Fibroblast of skin of left quadriceps (primary cell): Measurements from ENCODE around the gene STAT3.
"Not testable (repeated sequence)": the region's sequence is repeated elsewhere in the genome, so short reads cannot be mapped to it uniquely, and the experiment has no call there.

Source experiments
- DNase-seq, 2 experiments: peaks; one replicate each; pipeline ENCODE4 v3.0.0-alpha.2; 2013; ENCODE audit warnings: low read depth in 2 of 2

The STAT3 gene

DNA sequence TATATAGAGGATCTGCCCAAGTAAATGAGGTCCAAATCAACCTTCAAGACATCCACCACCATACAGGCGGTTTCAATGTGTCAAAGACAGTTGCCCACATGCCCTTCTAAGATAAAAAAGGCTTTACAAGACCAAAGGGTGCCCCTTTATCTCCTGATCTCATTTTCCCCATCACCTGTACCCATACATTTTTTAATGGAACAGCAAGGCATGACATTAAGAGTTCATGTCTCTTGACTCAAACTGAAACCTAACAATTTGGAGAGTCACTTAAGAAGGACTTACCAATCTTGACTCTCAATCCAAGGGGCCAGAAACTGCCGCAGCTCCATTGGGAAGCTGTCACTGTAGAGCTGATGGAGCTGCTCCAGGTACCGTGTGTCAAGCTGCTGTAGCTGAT, 40.1 kb downstream of the STAT3 start:
- no peak for DNase-seq

DNA sequence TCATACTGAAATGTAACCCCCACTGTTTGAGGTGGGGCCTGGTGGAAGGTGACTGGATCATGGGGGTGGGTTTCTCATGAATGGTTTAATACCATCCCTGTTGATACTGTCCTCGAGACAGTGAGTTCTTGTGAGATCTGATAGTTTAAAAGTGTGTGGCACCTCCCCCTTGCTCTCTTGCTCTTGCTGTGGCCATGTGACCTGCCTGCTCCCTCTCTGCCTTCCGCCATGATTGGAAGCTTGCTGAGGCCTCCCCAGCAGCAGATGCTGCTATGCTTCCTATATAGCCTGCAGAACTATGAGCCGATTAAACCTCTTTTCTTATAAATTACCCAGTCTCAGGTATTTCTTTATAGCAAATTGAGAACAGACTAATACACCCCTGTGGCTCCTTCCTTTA, 40.6 kb downstream of the STAT3 start:
- DNase-seq: no peak

DNA sequence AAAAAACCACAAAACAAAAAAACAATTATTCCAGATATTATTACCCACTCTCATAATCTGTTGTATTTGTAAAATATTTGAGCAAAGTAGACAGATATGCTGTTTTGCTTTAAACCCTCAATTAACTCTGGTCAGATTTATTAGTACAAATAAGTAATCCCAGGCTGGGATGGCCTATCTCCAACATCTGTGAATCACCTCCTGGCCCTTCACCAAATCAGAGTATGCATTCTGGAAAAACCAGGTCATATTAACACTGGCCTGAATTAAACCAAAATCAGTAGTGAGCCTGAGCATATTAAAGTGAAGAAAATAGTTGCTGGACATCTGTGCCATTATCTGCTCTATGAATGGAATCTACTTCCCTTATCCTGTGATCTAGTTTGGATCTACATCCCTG, 41.0 kb downstream of the STAT3 start:
- peak; percentile 79 to 83 for DNase-seq

DNA sequence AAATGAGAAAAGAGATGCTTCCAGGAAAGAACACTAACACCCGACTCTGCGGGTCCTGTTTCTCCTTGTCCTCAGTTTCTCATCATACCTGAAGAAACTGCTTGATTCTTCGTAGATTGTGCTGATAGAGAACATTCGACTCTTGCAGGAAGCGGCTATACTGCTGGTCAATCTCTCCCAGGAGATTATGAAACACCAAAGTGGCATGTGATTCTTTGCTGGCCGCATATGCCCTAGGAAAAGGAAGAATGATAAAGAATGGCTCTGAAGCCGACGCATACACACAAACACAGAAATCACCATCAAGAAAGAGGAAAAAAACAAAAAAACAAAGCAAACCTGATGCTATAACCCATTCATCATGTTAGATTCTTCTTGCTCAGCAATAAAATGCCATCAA, 41.8 kb downstream of the STAT3 start:
- DNase-seq: no peak

DNA sequence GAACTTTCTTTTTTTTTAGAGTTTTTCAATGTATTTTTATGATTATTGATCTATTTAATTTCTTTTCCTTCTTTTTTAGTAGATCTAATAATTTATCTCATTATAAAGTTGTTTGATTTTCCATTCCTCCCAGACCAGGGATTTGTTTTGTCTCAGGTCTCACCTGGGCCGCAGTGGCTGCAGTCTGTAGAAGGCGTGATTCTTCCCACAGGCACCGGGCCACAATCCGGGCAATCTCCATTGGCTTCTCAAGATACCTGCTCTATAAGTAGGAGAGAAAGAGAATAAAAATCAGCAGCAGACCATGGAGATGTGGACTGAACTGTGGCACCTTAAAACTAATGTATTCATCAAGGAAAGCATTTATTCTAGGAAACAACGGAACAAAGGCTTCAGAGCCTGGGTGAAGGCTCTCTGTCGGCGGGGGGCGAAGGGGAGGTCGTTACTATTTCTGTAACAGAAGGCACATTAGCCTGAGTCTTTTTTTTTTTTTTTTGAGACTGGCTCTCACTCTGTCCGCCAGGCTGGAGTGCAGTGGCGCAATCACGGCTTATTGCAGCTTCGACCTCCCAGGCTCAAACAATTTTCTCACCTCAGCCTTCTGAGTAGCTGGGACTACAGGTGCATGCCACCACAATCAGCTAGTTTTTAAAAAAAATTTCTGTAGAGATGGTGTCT, 42.7 kb downstream of the STAT3 start:
- no peak for DNase-seq

DNA sequence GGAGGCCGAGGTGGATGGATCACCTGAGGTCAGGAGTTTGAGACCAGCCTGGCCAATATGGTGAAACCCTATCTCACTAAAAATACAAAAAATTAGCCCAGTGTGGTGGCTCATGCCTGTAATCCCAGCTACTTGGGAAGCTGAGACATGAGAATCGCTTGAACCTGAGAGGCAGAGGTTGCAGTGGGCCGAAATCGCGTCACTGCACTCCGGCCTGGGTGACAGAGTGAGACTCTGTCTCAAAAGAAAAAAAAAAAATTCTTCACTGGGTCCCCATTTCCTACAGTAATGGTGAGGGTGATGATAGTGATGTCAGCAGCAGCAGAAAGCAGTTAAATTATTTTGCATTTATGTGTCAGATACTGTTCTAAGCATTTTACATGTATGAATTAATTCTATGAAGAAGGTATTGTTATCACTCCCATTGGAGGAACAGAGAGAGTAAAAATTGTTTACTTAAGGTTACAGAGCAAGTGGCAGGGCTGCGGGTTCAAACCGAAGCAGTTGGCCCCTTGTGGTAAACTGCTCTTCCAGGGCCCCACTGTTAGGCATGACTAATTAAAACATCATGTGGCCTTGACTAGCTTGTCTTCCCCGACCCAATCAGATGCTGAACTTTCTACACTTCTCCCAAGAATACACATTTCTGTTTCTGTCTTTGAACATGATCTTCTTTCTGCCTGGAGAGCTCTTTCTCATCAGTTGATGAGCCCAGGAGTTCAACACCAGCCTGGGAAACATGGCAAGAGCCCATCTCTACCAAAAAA, 45.8 kb downstream of the STAT3 start:
- DNase-seq: no peak

DNA sequence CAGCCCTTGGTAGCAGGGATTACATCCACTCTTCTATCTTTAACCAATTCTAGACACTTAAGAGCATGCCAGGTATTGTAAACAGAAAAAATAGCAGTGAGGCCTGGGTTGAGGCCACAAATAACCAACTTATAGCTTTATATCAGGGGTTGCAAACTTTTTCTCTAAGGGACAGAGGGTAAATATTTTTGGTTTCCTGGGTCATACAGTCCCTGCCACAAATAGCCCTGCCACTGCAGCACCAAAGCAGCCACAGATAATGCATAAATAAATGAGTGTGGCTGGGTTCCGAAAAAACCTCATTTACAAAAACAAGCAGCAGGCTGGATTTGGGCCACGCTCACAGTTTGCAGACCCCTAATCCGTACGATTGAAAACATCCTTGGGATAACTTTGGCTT, 46.7 kb downstream of the STAT3 start:
- no peak for DNase-seq

DNA sequence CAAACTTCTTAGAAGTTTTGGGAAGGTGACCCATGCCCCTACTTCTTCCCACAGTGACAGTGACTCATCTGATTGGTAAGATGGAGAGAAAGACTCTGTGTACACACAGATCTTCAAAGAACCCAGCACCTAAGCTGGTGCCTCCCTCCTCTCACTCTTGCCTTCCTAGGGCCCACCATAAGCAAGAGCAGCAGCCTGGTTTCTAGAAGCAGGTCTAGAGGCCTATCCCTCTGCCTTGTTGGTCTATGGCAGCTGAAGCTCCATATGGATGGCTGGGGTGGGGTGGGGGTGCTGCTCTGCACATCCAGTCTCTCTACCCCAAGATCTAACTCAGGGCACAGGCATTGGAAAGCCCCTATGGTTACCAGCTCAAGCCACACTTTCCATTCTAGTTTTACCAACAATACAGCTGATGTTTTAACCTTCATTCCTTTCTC, 47.5 kb downstream of the STAT3 start:
- no peak for DNase-seq

DNA sequence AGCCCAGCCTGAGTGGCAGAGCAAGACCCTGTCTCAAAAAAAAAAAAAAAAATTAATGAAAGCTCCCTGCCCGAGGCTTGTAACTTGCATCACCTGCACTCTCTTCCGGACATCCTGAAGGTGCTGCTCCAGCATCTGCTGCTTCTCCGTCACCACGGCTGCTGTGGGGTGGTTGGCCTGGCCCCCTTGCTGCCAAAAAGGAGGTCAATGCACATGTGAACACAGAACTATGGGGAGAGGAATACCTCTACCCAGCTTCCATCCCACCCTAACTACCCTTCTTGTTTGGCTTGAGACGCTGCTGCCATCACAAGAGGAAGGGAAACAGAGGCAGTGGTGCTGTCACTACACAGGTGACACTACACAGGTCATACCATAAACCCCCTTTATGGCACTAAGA, 49.0 kb downstream of the STAT3 start:
- DNase-seq: no peak

DNA sequence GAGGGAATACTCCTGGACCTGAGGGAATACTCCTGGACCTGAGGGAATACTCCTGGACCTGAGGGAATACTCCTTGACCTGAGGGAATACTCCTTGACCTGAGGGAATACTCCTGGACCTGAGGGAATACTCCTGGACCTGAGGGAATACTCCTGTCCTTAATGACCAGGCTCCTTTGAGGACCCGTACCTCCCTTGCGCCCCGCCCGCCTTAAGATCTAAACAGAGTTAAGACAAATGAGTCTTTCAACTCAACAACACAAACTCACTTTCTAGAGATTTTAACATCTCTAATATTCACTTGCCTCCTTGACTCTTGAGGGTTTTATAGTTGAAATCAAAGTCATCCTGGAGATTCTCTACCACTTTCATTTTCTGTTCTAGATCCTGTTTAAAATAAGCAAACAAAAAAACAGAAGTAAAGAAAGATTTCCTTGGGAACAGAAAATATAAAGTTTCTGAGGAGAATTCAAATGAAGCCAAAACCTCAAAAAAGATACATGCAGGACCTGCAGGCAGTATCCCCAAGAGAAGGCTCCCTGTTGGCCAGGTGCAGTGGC, 49.7 kb downstream of the STAT3 start:
- DNase-seq: no peak

DNA sequence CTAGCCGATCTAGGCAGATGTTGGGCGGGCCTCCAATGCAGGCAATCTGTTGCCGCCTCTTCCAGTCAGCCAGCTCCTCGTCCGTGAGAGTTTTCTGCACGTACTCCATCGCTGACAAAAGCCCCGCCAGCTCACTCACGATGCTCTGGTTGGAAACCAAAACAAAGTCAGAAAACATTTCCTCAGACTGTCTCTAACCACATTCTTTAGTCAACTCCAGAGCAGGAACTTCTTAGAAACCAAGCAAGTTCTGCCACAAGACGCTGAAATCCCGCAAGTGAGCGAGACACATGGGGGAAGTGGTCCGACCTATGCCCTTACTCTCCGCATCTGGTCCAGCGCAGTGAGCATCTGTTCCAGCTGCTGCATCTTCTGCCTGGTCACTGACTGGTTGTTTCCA, 50.8 kb downstream of the STAT3 start:
- peak; percentile 52 to 57 for DNase-seq

DNA sequence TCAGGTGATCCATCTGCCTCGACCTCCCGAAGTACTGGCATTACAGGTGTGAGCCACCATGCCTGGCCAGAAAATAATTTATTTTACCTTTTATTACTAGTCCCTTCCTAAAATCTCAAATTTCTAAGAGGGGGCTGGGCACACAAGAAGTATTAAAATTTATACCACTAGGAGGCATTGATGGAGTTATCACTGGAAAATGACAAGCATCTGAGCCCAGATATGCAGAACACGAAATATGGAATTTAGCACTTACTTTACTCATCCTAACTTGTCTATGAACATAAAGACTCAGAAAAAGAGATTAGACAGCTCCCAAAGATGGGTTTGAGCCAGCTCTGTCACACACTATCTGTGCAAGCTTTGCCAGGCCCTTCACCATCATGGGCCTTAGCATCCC, 53.6 kb downstream of the STAT3 start:
- DNase-seq: no peak

DNA sequence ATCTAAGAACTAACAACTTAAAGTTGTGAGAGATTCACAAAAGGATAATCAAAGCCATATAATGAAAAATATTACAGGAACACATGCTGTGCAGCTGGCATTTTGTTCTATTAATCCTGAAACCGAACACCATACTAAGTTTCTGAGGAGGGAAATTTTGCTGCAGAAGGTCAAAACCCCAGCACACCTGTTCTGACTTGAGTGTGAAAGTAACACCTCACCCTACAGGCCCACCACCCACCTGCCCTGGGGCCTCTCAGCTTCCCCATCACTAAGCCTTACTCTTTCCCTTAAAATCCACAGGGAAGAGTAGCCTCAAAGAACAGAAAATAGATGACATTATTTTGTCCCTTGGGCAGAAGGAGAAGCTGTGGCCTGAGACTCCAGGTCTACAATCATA, 55.2 kb downstream of the STAT3 start:
- no peak for DNase-seq

DNA sequence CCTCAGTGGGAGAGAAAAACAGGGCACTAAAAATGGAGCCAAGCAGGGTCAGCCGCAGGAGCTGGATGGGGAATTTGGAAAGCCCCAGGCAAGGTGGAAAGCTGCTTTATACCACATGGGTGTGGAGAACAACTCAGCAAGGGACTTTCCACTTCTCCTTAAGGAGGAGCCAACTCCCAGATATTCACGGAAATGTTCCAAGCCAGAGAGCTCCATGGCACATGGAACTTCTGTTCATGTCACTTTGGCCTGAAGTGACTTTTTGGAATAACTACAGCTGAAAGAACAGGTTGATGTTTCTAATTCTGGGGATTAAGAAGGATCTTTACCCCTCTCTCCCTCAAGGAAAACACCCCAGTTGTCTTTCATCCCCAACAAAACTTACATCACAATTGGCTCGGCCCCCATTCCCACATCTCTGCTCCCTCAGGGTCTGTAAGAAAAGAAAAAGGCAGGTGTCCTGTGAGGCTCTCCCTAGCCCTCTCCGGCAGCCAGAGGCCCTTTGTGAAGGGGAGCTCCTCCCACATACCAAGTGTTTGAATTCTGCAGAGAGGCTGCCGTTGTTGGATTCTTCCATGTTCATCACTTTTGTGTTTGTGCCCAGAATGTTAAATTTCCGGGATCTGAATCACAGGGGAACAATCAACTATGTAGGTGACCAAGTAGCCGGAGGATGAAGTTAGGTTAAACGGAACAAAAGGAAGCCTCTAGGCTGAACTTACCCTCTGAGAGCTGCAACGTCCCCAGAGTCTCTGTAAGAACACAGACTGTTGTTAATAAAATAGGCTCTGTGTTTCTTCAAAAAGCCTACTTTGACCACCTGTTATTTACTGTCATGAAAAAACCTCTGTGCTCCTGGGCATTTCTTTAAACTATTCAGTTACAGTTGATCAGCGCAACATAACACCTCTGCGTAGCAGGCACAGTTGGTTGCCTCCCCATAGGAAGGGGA, 58.9 kb downstream of the STAT3 start:
- no peak for DNase-seq

DNA sequence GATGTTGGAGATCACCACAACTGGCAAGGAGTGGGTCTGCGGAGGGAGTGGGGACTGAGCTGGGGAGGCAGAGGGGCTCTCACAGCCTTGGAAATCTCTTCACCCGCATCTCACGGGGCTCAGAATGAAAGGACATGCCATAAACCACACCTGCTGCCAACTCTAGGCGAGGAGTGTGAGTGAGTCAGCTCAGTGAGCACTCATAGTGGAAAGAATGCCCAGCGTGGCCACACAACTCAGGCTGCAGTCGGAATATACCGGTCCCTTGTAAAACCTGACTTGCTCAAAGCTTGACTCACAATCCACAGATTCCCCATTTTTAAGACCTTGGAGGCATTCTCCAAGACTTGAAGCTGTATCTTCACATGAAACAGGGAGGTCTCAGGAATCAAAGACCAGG, 63.2 kb downstream of the STAT3 start:
- no peak for DNase-seq

DNA sequence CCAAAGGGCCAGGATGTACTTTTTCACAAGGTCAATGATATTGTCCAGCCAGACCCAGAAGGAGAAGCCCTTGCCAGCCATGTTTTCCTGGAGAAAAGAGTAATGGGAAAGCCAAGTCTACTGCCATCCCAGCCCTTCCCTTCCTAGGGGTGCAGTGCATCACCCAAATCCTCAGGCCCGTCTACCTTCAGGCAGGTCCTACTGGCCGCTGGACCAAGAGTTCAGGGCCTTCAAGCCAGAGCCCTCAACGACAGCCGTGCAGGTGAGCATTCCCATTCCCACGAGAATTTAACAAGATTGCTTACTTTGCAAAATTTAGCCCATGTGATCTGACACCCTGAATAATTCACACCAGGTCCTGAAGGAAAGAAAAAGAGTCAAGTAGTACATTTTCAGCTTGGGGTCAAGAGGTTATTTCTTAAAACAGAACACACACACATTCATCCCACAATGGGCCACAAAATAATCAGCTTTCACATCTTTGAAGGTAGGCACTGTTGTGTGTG, 64.9 kb downstream of the STAT3 start:
- DNase-seq: no peak

DNA sequence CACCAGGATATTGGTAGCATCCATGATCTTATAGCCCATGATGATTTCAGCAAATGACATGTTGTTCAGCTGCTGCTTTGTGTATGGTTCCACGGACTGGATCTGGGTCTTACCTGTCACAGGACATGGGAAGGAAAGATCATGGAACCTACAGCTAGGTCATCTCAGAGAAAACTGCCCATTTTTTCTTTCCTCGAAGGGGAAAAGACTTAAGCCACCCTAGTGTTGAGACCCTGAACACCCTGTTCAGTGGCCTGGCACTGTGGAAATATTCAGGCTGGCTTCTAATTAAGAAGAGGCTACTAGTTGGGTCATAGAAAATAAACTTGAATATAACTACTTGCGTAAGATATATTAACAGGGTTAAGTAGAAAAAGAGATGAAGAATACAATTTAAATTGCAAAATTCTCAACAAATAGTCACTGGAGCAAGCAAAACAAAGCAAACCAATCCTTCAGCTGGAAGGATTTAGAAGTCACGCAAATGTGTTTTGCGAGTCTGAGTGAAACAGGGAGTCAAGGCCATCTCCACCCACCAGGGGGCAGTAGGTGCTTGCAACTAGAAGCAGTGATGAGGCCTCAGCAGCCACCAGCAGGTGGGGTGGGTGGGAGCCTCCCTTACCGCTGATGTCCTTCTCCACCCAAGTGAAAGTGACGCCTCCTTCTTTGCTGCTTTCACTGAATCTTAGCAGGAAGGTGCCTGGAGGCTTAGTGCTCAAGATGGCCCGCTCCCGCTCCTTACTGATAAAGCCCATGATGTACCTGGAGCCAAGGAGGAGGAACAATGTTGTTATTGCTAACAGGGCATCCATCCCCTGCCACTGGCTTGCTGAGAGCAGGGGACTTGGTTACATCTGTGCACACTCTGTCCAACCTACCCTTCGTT, 65.6 kb downstream of the STAT3 start:
- peak; percentile 74 to 79 for DNase-seq

DNA sequence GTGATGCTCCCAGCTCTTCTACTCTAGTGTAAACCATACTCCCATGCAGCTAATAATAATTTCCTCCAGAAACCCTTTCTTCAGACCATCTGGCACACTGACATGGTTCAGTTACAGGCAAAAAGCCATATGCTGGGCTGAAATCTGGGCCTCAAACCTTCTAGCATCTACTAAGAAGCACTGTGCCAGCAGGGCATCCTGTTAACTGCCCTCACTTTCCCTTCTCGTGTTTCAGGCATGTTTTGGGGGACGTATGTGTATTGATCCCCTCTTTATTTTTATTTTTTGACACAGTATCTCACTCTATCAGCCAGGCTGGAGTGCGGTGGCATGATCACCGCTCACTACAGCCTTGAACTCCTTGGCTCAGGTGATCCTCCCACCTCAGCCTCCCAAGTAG, 66.7 kb downstream of the STAT3 start:
- DNase-seq: no peak

DNA sequence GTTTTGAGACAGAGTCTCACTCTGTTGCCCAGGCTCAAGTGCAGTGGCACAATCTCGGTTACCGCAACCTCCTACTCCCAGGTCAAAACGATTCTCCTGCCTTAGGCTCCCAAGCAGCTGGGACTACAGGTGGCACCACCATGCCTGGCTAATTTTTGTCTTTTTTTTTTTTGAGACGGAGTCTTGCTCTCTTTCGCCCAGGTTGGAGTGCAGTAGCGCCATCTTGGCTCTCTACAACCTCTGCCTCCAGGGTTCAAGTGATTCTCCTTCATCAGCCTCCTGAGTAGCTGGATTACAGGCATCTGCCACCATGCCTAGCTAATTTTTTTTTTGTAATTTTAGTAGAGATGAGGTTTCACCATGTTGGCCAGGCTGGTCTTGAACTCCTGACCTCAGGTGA, 70.3 kb downstream of the STAT3 start:
- DNase-seq: not testable (repeated sequence)

DNA sequence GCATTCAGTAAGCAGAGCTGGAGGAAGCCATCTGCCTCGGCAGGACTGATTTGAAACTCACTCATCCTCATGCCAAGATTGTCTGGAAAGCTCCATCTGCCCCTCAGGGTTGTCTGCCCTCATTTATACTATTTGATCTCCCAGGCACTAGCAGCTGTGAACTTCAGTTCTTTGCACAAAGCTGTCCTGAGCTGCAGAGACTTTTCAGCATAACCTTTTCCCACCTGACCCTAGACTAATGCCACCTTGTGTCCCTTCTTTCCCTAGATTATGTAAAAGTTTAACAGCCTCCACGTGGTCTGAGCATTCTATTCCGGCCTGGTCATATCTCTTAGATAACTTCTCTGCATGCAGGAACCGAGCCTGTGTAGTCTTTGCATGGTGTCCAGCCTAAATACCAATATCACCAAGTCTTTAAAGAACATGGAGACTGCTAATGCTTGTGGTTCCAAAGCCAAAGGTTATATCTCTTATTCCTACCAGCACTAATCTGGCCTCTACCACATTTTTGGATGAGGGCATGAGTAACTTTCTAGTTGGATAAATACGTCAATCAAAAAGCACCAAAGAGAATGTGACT, 70.9 kb downstream of the STAT3 start:
- DNase-seq: no peak

DNA sequence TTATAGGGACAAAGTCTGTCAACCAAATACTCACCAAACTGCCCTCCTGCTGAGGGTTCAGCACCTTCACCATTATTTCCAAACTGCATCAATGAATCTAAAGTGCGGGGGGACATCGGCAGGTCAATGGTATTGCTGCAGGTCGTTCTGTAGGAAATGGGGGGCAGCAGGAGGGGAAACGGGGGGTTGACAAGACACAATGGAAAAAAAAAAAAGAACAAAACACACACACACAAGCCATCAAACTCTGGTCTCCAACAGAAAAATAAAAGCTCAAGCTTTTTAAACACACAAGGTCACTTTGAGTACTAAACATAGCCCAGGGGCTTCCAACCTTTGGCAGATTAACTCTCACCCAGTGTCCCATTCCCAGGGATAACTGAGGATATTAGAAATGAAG, 71.5 kb downstream of the STAT3 start:
- DNase-seq: no peak
